Daoy (cell line): ENCODE measurements around the gene SLC2A11. TPM values are rescaled to one million over a fixed set of nuclear protein-coding genes. Genes with fewer than 3 reads are reported as not detected.

Experiments
- DNase-seq: peaks from one replicate; pipeline ENCODE4 v3.0.0-alpha.2; 2015; ENCODE audit warnings: low read depth
- total RNA-seq: library from RNA; depleted of rRNA; stranded (reverse); fragments of >200 nt; shearing (Covaris generic); gene quantifications from 2 replicates; pipeline ENCODE4 v1.2.3, GENCODE V29; 2014

SLC2A11 gene
- total RNA-seq, 1 experiment from 2014 or later = 6.0 TPM

GRCh38 chr22:23832226-23833016, 25.3 kb upstream of the SLC2A11 start:
- DNase-seq = no peak

GRCh38 chr22:23833017-23833751, 24.5 kb upstream of the SLC2A11 start:
- DNase-seq = no peak

- no peak for DNase-seq
These were observed 23.8 kb upstream of the SLC2A11 start for GRCh38 chr22:23833911-23834317.

GRCh38 chr22:23834406-23834792, 23.3 kb upstream of the SLC2A11 start:
- no peak for DNase-seq

- no peak for DNase-seq
These were observed 22.7 kb upstream of the SLC2A11 start for GRCh38 chr22:23834793-23835483.

GRCh38 chr22:23835484-23836144, 22.1 kb upstream of the SLC2A11 start:
- DNase-seq = no peak

GRCh38 chr22:23836281-23836680, 21.4 kb upstream of the SLC2A11 start:
- DNase-seq = no peak

- DNase-seq = no peak
These were observed 20.8 kb upstream of the SLC2A11 start for GRCh38 chr22:23836692-23837495.

GRCh38 chr22:23837496-23837859, 20.2 kb upstream of the SLC2A11 start:
- DNase-seq = no peak

GRCh38 chr22:23837911-23838680, 19.6 kb upstream of the SLC2A11 start:
- DNase-seq = no peak

GRCh38 chr22:23838681-23839468, 18.8 kb upstream of the SLC2A11 start, which contains the start of gene DERL3:
TSS of gene DERL3 (minus strand) at chr22:23839006. CDS start at chr22:23838987, 19 bp downstream.
- DNase-seq = peak; percentile 99

- no peak for DNase-seq
These were observed 17.6 kb upstream of the SLC2A11 start for GRCh38 chr22:23840026-23840425.

- DNase-seq = no peak
These were observed 16.4 kb upstream of the SLC2A11 start for GRCh38 chr22:23841292-23841691.

GRCh38 chr22:23841736-23842445, 15.8 kb upstream of the SLC2A11 start:
- DNase-seq = no peak

- no peak for DNase-seq
These were observed 15.1 kb upstream of the SLC2A11 start for GRCh38 chr22:23842599-23842998.

- no peak for DNase-seq
These were observed 12.9 kb upstream of the SLC2A11 start for GRCh38 chr22:23844739-23845202.

GRCh38 chr22:23845265-23846080, 12.2 kb upstream of the SLC2A11 start:
- DNase-seq = no peak

GRCh38 chr22:23846081-23846469, 11.6 kb upstream of the SLC2A11 start:
- no peak for DNase-seq
